ENCODE data around the gene IRX4.

- TF ChIP-seq CTCF (IDR thresholded peaks at IDR 0.05) (no peak), EP300 (IDR thresholded peaks at IDR 0.05) (no peak)
These were observed 2.2 kb downstream of the IRX4 start for GRCh38 chr5:1880377-1881025.
